ENCODE measurements around the gene LY9.
"Not testable (repeated sequence)": the region's sequence is repeated elsewhere in the genome, so short reads cannot be mapped to it uniquely, and the experiment has no call there.

LY9 gene

GRCh38 chr1:160778976-160779375 is 17.0 kb upstream of the LY9 start:
- H3K4me3 ChIP-seq (ENCODE audit: low read depth, low read length): no peak overlapping the region
- DNase-seq (ENCODE audit: low read depth, low spot score): no peak
- in situ Hi-C loops (cut with HindIII; ENCODE audit: low sequenced_read_pairs): no loop called here
- no peak for TF ChIP-seq CTCF (IDR thresholded peaks at IDR 0.05; ENCODE audit: low read depth, low read length)

GRCh38 chr1:160779626-160780397 is 16.2 kb upstream of the LY9 start:
- TF ChIP-seq CTCF (IDR thresholded peaks at IDR 0.05; ENCODE audit: low read depth, low read length): peak; percentile 24
- no peak for DNase-seq (ENCODE audit: low read depth, low spot score)
- no peak overlapping the region for H3K4me3 ChIP-seq (ENCODE audit: low read depth, low read length)
- in situ Hi-C loops (cut with HindIII; ENCODE audit: low sequenced_read_pairs): no loop called here

DNA sequence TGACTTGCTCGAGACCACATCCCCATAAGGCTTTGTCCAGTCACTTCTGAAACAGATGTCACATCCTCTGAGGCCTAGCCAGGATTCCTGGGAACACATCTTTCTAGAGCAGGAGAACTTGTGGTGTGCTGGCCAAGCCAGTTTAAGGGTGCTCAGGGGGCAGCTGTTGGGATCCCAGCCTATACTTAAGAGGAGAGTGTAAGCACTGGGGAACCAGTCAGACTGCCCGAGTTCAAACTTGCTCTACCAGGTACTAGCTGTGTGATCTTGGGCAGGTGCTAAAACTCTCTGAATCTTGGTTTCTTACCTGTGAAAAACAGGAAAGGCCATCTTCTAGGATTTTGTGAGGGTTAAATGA is 15.6 kb upstream of the LY9 start:
- TF ChIP-seq CTCF (IDR thresholded peaks at IDR 0.05; ENCODE audit: low read depth, low read length): no peak
- DNase-seq (ENCODE audit: low read depth, low spot score): no peak
- in situ Hi-C loops (cut with HindIII; ENCODE audit: low sequenced_read_pairs): no loop called here
- no peak overlapping the region for H3K4me3 ChIP-seq (ENCODE audit: low read depth, low read length)

DNA sequence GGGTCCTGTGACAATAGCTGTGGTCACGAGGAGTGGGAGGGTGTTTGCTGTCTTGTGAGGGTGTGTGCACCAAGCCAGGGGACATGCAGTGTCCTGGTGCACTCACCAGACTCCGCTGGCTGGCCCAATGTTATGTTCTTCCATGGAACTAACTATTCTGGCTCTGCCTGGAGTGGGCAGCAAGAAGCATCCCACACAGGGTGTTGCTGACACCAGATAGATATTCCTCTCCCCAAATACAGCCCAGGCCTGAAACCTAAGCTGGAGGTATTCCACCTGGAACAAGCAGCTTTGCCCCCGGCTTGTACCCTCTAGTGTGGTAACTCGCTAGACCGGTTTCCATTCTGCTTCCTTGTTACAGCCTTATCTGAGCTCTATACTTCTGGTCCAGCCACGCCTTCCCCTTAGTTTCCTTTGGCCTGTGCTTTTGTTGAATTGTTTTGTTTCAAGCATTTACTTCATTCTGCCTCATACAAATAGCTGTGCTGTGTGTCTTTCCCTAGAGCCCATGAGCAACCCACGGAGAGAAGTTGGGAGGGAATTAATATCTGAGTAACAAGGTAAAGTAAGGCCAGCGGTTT is 14.7 kb upstream of the LY9 start:
- in situ Hi-C loops (cut with HindIII; ENCODE audit: low sequenced_read_pairs): no loop called here
- H3K4me3 ChIP-seq (ENCODE audit: low read depth, low read length): no peak overlapping the region
- no peak for TF ChIP-seq CTCF (IDR thresholded peaks at IDR 0.05; ENCODE audit: low read depth, low read length)

DNA sequence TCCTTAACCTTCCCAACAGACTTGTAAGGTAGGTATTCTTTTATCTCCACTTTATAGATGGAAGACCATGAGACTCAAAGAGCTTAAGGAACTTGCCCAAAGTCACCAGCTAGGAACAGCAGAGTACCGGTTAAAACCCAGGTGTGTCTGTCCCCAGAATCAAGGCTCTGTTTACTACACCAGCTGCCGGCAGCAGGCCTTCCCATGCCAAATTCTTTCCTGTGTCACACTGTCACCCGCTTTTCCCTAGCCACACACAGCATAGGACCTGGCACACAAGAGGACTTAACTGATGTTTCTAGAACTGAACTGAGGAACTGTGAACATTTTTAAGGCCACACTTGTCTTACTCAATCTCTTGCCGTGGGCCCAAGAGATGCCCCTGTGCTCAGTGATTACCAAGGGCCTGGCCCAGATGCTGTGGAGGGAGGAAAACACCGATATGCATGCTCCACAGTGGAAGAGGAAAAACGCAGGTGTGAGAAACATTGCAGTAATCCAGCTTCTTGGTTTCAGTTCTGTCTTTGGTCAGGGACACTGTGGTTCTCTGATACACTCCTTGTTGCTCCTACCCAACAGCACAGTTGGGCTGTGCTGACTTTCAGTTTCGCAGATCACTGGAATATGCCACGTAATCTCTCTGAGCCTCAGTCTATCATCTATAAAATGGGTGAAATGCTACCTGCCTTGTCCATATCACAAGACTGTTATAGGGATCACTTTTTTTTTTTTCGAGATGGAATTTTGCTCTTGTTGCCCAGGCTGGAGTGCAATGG is 13.9 kb upstream of the LY9 start:
- no peak for TF ChIP-seq CTCF (IDR thresholded peaks at IDR 0.05; ENCODE audit: low read depth, low read length)
- in situ Hi-C loops (cut with HindIII; ENCODE audit: low sequenced_read_pairs): no loop called here
- no peak overlapping the region for H3K4me3 ChIP-seq (ENCODE audit: low read depth, low read length)
- no peak for DNase-seq (ENCODE audit: low read depth, low spot score)

More for the DNA sequence above, 14.7 kb upstream of the LY9 start:
- DNase-seq (ENCODE audit: low read depth, low spot score): no peak

DNA sequence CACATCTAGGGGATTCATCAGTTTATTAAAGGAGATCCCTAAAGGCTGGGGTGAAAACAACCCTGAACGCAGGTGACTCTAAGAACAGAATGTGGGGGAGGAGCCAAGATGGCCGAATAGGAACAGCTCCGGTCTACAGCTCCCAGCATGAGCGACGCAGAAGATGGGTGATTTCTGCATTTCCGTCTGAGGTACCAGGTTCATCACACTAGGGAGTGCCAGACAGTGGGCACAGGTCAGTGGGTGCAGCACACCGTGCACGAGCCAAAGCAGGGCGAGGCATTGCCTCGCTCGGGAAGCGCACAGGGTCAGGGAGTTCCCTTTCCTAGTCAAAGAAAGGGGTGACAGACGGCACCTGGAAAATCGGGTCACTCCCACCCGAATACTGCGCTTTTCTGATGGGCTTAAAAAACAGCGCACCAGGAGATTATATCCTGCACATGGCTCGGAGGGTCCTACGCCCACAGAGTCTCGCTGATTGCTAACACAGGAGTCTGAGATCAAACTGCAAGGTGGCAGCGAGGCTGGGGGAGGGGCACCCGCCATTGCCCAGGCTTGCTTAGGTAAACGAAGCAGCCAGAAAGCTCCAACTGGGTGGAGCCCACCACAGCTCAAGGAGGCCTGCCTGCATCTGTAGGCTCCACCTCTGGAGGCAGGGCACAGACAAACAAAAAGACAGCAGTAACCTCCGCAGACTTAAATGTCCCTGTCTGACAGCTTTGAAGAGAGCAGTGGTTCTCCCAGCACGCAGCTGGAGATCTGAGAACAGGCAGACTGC is 12.8 kb upstream of the LY9 start:
- in situ Hi-C loops (cut with HindIII; ENCODE audit: low sequenced_read_pairs); DNase-seq (ENCODE audit: low read depth, low spot score); H3K4me3 ChIP-seq (ENCODE audit: low read depth, low read length): not testable (repeated sequence)
